ENCODE data around the gene MAD1L1. TPM values are rescaled to one million over a fixed set of nuclear protein-coding genes. Genes with fewer than 3 reads are reported as not detected.

Gene MAD1L1
- total and polyA plus RNA-seq, 2 of the 4 experiments (the other 2 are of a cell fraction) = 29.0 to 40.9 TPM

DNA sequence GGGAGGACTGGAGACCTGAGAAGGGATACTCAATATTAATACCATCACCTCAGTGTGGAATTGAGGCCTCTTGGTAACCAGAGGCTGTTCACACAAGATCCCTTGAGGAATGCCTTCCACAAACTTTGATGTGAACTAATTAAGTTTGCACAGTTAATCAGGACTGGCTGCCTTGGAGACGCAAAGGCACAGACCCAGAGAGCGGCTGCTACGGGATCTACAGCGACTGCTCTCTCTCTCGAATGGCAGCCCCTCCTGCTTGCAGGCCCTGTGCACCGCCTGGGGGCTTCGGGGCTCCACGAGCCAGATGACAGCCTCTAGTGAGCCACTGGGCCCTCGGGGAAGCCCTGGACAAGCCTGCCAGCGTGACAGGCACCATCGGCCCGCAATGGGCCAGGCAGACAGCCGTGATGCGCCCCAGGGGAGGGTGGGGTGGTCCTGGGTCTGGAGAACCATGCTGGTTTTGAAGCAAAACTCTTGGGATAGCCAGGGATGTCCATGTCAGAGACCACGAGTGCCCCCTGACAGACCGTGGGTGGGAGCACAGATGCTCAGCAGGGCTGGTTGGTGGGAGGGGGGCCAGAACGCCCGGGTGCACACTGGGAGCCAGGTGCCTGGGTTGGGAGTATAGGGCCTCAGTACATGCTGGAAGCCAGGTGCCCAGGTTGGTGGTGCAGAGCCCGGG is 367.0 kb downstream of the MAD1L1 start:
- DNase-seq (no peak), ATAC-seq (ENCODE audit: low read depth) (no peak)
- Histone ChIP-seq H3K56ac (ENCODE audit: extremely low read depth, insufficient read depth, low read length) (no peak overlapping the region), H3K4me3 (ENCODE audit: insufficient read depth, low read depth, low read length) (no peak overlapping the region), H4K8ac (ENCODE audit: low read depth in 2 of 2, low read length in 2 of 2) (no peak overlapping the region), H2BK15ac (ENCODE audit: low read depth, low read length) (no peak overlapping the region), H2AK9ac (replicated peaks; ENCODE audit: low read depth, low read length, poor library complexity) (no peak overlapping the region), H4K91ac (ENCODE audit: insufficient read depth, low read depth, low read length) (no peak overlapping the region), H3K4ac (ENCODE audit: low read depth, low read length) (no peak overlapping the region), H2AFZ (replicated peaks; ENCODE audit: low read length, poor library complexity) (no peak overlapping the region), H3K23ac (ENCODE audit: low read depth, low read length) (no peak overlapping the region), H2BK120ac (ENCODE audit: low read depth, low read length) (no peak overlapping the region), H3K18ac (ENCODE audit: low read depth, low read length) (no peak overlapping the region), H3K9me3 (ENCODE audit: control insufficient read depth, insufficient read depth, low read length) (no peaks in the 10 kb centered on the region), H3K36me3 (ENCODE audit: control insufficient read depth, insufficient read depth, low read length) (no peaks in the 10 kb centered on the region), H3K4me1 (ENCODE audit: control insufficient read depth, insufficient read depth, low read length) (no peaks in the 10 kb centered on the region), H3K14ac (replicated peaks; ENCODE audit: low read depth, low read length) (no peak overlapping the region), H3K27ac (ENCODE audit: insufficient read depth, low read length) (no peak overlapping the region), H4K5ac (ENCODE audit: low read depth, low read length) (no peak overlapping the region), H3K79me1 (ENCODE audit: low read depth in 1 of 2, low read length in 2 of 2) (peaks cover 0 to 8% of the 10 kb centered on the region in 2 experiments; a peak in 1 of 4 replicates), H2BK5ac (ENCODE audit: low read depth, low read length, poor library complexity, severe bottlenecking) (no peak overlapping the region), H3K9ac (ENCODE audit: low read depth, low read length) (no peak overlapping the region), H3K9me1 (ENCODE audit: insufficient read depth, low read length) (no peaks in the 10 kb centered on the region), H2BK20ac (ENCODE audit: low read depth, low read length) (no peak overlapping the region), H4K20me1 (ENCODE audit: insufficient read depth, low read length) (no peaks in the 10 kb centered on the region; the same call in 1 of the 2 replicates), H3K27me3 (ENCODE audit: control insufficient read depth, insufficient read depth, low read length) (no peaks in the 10 kb centered on the region), H2AK5ac (ENCODE audit: low read depth, low read length) (no peak overlapping the region), H3K4me2 (ENCODE audit: low read depth, low read length) (no peak overlapping the region)
- in situ Hi-C loops (cut with MboI; ENCODE audit: low sequenced_read_pairs) (no loop called here), dilution Hi-C loops (cut with HindIII; ENCODE audit: low sequenced_read_pairs, unreplicated experiment) (no loop called here), intact Hi-C loops (cut with micrococcal nuclease) (no loop called here)
- CTCF ChIA-PET = no interaction called here
- WGBS, 2 experiments (ENCODE audit: extremely low coverage in 2 of 2, insufficient read length in 1 of 2) = 78% methylated on average over 14 of the region's 19 CpGs; no CpG with 5 or more reads in 1 of the 2 experiments
- POLR2A ChIA-PET (ENCODE audit: unreplicated experiment) = no interaction called here
- TF ChIP-seq BHLHE40 (IDR thresholded peaks at IDR 0.05; ENCODE audit: low read depth, low read length) (no peak), RAD21 (IDR thresholded peaks at IDR 0.05; ENCODE audit: low read length) (no peak), SMC3 (IDR thresholded peaks at IDR 0.05; ENCODE audit: low read depth, low read length) (no peak), USF2 (IDR thresholded peaks at IDR 0.05; ENCODE audit: low read depth, low read length) (no peak), NFE2L2 (IDR thresholded peaks at IDR 0.05; ENCODE audit: low read depth, low read length) (no peak), RFX5 (IDR thresholded peaks at IDR 0.05; ENCODE audit: low read depth, low read length) (no peak)
- TF ChIP-seq, protein P1, sequence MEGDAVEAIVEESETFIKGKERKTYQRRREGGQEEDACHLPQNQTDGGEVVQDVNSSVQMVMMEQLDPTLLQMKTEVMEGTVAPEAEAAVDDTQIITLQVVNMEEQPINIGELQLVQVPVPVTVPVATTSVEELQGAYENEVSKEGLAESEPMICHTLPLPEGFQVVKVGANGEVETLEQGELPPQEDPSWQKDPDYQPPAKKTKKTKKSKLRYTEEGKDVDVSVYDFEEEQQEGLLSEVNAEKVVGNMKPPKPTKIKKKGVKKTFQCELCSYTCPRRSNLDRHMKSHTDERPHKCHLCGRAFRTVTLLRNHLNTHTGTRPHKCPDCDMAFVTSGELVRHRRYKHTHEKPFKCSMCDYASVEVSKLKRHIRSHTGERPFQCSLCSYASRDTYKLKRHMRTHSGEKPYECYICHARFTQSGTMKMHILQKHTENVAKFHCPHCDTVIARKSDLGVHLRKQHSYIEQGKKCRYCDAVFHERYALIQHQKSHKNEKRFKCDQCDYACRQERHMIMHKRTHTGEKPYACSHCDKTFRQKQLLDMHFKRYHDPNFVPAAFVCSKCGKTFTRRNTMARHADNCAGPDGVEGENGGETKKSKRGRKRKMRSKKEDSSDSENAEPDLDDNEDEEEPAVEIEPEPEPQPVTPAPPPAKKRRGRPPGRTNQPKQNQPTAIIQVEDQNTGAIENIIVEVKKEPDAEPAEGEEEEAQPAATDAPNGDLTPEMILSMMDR (conservative IDR thresholded peaks at IDR 0.05; ENCODE audit: low read depth, low read length) = no peak
- no TSS peak for BruUV-seq (replicated peaks)
